Measurements from ENCODE around the gene FAM83C.

The FAM83C gene

DNA sequence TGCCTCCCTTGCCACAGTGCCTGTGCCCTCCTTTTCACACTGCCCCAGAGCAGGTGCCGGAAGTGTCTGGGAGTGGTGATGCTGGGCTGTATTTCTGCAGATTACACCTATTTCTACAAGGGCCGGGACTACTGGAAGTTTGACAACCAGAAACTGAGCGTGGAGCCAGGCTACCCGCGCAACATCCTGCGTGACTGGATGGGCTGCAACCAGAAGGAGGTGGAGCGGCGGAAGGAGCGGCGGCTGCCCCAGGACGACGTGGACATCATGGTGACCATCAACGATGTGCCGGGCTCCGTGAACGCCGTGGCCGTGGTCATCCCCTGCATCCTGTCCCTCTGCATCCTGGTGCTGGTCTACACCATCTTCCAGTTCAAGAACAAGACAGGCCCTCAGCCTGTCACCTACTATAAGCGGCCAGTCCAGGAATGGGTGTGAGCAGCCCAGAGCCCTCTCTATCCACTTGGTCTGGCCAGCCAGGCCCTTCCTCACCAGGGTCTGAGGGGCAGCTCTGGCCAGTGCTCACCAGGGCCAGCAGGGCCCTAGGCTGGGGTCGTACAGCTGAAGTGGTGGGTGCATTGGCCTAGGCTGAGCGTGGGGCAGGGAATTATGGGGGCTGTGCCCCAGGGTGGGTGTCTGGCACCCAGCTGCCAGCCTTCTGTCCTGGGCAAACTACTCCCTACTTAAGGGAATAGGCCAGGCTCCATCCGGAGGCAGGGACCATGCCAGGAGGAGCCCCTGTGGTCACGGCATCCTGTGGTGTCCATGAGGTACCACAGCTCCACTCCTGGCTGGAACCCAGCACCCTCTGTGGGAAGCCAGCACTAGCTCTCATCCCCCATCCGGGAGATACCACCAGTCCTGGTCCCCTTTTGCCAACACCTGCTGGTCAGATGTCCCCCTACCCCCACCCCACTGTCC lies 17.8 kb downstream of the FAM83C start:
- H3K4me3 ChIP-seq (ENCODE audit: low read depth, low read length) = no peak overlapping the region
- H3K4me1 ChIP-seq (ENCODE audit: control insufficient read depth, insufficient read depth, low read length, unreplicated experiment) = peaks cover 15% of the 10 kb centered on the region
- no peak overlapping the region for H3K27ac ChIP-seq (ENCODE audit: low read depth, low read length)
- H2AFZ ChIP-seq (ENCODE audit: low read length, unreplicated experiment) = no peak overlapping the region
- H3K79me2 ChIP-seq (ENCODE audit: control insufficient read depth, insufficient read depth, low read length, unreplicated experiment) = peaks cover 19% of the 10 kb centered on the region
- H3K27me3 ChIP-seq (ENCODE audit: insufficient read depth, low read length) = no peaks in the 10 kb centered on the region
- H3K36me3 ChIP-seq (ENCODE audit: insufficient read depth, low read length) = peaks cover 10% of the 10 kb centered on the region; the same call in 1 of the 2 replicates

DNA sequence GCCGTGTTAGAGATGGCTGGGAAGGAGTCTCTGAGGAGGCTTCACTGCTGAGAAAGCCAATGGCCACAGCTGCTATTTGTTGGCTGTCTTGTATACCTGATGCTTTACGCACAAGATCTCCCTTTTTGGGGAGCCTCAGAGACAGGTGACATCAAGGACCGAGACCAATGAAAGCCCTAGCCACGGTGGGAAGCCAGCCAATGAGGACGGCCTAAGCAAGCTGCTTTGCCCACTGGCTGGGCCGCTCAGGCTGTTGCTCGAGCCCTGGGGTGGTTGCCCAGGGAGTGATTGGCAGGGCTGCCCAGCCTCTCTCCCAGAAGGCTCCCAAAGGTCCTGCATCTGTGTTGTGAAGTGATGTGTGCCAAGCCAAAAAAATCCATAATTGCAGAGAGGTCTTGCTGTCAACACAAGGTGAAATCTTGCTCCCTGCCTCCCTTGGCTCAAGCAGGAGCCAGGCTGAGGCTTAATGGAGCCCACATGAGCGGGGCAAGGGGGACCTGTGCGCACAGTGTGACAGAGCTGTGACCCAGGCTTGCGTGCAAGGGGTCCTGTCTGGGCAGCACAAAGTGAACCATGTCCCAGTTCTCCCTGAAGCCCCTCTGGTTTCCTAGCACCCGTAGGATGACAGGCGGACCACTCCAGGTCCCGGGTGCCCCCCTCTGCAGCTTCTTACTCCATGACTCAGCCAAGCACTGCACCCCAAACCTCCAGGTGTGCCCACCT lies 18.6 kb downstream of the FAM83C start:
- Histone ChIP-seq H3K27me3 (ENCODE audit: insufficient read depth, low read length) (no peaks in the 10 kb centered on the region), H3K4me3 (ENCODE audit: low read depth, low read length) (no peak overlapping the region), H3K79me2 (ENCODE audit: control insufficient read depth, insufficient read depth, low read length, unreplicated experiment) (peaks cover 19% of the 10 kb centered on the region), H3K4me1 (ENCODE audit: control insufficient read depth, insufficient read depth, low read length, unreplicated experiment) (peaks cover 15% of the 10 kb centered on the region), H3K27ac (ENCODE audit: low read depth, low read length) (no peak overlapping the region), H3K36me3 (ENCODE audit: insufficient read depth, low read length) (peaks cover 2% of the 10 kb centered on the region; the same call in 1 of the 2 replicates), H2AFZ (ENCODE audit: low read length, unreplicated experiment) (no peak overlapping the region)

DNA sequence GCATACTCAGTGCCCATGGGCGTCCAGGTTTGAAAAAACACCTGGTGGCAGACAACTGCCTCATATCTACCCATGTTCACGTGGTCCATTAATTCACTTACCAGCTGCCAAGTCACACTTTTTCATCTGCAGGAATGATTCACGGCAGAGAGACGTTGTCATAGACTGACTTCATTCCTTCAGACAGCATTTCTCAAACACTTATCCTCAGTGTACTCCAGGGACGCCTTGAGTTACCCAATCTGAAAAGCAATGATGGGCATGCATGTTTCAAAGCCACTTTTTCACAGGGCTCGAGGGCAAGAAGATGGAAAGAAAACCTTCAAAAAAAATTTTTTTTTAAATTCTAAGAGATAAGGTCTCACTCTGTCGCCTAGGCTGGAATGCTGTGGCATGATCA lies 20.3 kb downstream of the FAM83C start:
- Histone ChIP-seq H3K36me3 (ENCODE audit: insufficient read depth, low read length) (no peaks in the 10 kb centered on the region; the same call in 1 of the 2 replicates), H3K27me3 (ENCODE audit: insufficient read depth, low read length) (no peaks in the 10 kb centered on the region), H3K4me1 (ENCODE audit: control insufficient read depth, insufficient read depth, low read length, unreplicated experiment) (peaks cover 15% of the 10 kb centered on the region), H3K4me3 (ENCODE audit: low read depth, low read length) (no peak overlapping the region), H3K79me2 (ENCODE audit: control insufficient read depth, insufficient read depth, low read length, unreplicated experiment) (peaks cover 13% of the 10 kb centered on the region), H3K27ac (ENCODE audit: low read depth, low read length) (peak overlapping the region; percentile 9; the same call in 1 of the 2 replicates), H2AFZ (ENCODE audit: low read length, unreplicated experiment) (no peak overlapping the region)

DNA sequence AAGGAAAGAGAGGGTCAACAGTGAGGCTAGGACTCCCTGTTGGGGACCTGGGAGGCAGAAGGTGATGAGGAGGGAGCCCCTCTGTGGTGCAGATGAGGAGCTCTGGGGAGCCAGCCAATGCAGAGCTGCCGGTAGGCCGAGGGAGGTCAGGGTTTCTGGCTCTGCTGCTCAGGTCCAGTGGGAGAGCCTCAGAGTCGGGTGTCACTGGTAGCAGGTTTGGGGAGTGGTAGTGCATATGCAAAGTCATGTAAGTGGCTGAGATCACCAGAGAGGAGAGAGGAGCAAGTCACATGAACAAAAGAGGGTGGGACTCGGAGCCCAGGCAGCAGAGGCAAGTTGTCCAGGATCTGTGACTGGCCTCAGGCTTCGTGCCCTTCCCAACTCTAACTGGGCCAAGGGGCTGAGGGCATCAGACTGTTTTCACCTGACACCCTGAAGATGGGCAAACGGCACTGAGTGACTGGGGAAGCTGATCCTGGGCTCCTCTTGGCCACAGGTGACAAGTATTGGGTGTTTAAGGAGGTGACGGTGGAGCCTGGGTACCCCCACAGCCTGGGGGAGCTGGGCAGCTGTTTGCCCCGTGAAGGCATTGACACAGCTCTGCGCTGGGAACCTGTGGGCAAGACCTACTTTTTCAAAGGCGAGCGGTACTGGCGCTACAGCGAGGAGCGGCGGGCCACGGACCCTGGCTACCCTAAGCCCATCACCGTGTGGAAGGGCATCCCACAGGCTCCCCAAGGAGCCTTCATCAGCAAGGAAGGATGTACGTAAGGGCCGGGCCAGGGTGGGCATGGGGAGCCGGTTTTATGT lies 20.9 kb downstream of the FAM83C start:
- Histone ChIP-seq H3K27ac (ENCODE audit: low read depth, low read length) (0 out of 2 replicates have a peak overlapping the region, but pooled peaks have one; percentile 9), H3K36me3 (ENCODE audit: insufficient read depth, low read length) (no peaks in the 10 kb centered on the region; the same call in 1 of the 2 replicates), H3K79me2 (ENCODE audit: control insufficient read depth, insufficient read depth, low read length, unreplicated experiment) (peaks cover 7% of the 10 kb centered on the region)

DNA sequence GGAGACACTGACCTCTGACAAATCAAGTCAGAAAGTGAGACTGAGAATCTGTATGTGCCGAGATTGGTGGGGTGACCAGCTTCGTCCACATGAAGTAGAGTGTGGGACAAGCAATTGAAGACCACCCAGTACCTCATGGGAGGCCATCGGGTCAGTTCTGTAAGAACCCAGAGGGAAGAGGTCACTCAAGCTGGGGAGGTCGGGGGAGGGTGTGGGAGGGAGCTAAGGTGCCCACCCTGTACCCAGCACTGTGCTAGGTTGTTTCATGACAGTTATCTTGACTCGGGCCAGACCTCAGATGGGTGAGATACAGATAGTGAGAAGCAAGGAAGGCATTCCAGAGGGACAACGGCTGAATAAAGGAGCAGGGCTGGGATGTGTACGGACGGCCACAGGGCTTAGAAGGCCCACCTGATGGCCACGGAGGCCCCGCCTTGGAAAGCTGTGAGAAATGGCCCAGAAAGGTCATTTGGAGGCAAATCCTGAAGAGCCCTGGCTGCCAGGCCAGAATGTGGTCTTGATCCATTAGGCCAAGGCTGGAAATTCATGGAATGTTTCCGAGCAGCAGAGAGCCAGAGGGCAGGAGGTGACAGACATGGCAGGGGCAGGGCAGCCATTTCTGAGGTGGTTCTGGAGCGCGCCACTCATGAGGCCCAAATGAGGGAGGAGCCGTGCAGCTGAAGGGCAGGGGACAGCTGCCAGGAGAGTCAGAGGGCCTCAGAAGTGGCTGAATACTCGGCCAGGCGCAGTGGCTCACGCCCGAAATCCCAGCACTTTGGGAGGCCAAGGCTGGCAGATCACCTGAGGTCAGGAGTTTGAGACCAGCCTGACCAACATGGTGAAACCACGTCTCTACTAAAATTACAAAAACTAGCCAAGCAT lies 22.0 kb downstream of the FAM83C start:
- no peak overlapping the region for H3K27ac ChIP-seq (ENCODE audit: low read depth, low read length)
- no peak overlapping the region for H3K4me3 ChIP-seq (ENCODE audit: low read depth, low read length)
- no peaks in the 10 kb centered on the region for H3K27me3 ChIP-seq (ENCODE audit: insufficient read depth, low read length)
- no peak overlapping the region for H2AFZ ChIP-seq (ENCODE audit: low read length, unreplicated experiment)
- no peaks in the 10 kb centered on the region; the same call in 1 of the 2 replicates for H3K36me3 ChIP-seq (ENCODE audit: insufficient read depth, low read length)
- H3K79me2 ChIP-seq (ENCODE audit: control insufficient read depth, insufficient read depth, low read length, unreplicated experiment) = no peaks in the 10 kb centered on the region
- peaks cover 9% of the 10 kb centered on the region for H3K4me1 ChIP-seq (ENCODE audit: control insufficient read depth, insufficient read depth, low read length, unreplicated experiment)

More for the DNA sequence above, 20.9 kb downstream of the FAM83C start:
- peaks cover 10% of the 10 kb centered on the region for H3K4me1 ChIP-seq (ENCODE audit: control insufficient read depth, insufficient read depth, low read length, unreplicated experiment)
- no peak overlapping the region for H3K4me3 ChIP-seq (ENCODE audit: low read depth, low read length)
- H3K27me3 ChIP-seq (ENCODE audit: insufficient read depth, low read length) = no peaks in the 10 kb centered on the region
- H2AFZ ChIP-seq (ENCODE audit: low read length, unreplicated experiment) = no peak overlapping the region

DNA sequence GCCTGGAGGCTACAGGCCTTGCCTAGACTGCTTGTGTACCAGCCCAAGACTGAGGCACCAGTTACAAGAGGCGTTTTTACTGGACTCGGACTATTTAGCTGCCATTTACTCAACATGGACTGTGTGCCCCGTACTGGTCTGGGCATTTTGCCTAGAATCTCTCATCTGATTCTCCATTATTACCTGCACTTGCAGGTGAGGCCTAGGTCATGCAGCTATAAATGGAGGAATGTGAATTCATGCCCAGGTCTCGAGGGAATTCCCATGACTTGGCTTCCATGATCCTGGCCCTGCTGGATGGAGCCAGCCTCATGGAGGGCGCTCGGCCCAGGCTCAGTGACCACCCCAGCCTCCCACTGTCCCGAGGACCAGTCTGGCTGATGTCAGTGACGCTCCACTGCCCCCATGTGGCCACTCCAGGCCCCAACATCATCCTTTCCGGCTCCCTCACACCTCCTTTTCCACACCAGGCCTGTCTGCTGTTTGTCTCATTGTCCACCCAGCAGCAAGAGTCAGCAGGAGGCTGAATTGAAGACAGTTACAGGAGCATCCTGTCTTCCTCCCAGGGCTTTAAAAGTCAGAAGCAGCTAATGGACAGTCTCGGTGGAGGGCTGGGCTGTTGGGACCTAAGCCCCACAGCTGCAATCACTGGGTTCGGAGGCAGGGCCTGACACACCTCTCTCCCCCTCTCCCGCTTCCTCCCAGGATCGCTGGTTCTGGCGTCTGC lies 23.0 kb downstream of the FAM83C start:
- peaks cover 9% of the 10 kb centered on the region for H3K4me1 ChIP-seq (ENCODE audit: control insufficient read depth, insufficient read depth, low read length, unreplicated experiment)
- no peaks in the 10 kb centered on the region for H3K27me3 ChIP-seq (ENCODE audit: insufficient read depth, low read length)
- no peaks in the 10 kb centered on the region for H3K79me2 ChIP-seq (ENCODE audit: control insufficient read depth, insufficient read depth, low read length, unreplicated experiment)
- no peak overlapping the region for H3K27ac ChIP-seq (ENCODE audit: low read depth, low read length)
- H3K36me3 ChIP-seq (ENCODE audit: insufficient read depth, low read length) = no peaks in the 10 kb centered on the region; the same call in 1 of the 2 replicates
- H2AFZ ChIP-seq (ENCODE audit: low read length, unreplicated experiment) = no peak overlapping the region
- H3K4me3 ChIP-seq (ENCODE audit: low read depth, low read length) = no peak overlapping the region

DNA sequence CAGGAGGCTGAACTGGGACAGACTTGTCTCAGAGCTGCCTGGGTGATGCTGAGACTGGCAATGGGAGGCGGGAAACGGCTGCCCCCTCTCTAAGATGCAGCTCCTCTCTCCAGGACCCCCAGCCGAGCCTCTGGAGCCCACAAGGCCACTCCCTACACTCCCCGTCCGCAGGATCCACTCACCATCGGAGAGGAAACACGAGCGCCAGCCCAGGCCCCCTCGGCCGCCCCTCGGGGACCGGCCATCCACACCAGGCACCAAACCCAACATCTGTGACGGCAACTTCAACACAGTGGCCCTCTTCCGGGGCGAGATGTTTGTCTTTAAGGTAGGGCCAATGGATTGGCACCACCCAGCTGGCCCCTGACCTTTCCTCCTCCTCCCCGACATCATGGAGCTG lies 25.1 kb downstream of the FAM83C start:
- no peak overlapping the region for H3K4me3 ChIP-seq (ENCODE audit: low read depth, low read length)
- H3K27me3 ChIP-seq (ENCODE audit: insufficient read depth, low read length) = no peaks in the 10 kb centered on the region
- H2AFZ ChIP-seq (ENCODE audit: low read length, unreplicated experiment) = no peak overlapping the region
- H3K4me1 ChIP-seq (ENCODE audit: control insufficient read depth, insufficient read depth, low read length, unreplicated experiment) = peaks cover 6% of the 10 kb centered on the region
- no peaks in the 10 kb centered on the region for H3K79me2 ChIP-seq (ENCODE audit: control insufficient read depth, insufficient read depth, low read length, unreplicated experiment)
- H3K27ac ChIP-seq (ENCODE audit: low read depth, low read length) = no peak overlapping the region
- H3K36me3 ChIP-seq (ENCODE audit: insufficient read depth, low read length) = no peaks in the 10 kb centered on the region; the same call in 1 of the 2 replicates

DNA sequence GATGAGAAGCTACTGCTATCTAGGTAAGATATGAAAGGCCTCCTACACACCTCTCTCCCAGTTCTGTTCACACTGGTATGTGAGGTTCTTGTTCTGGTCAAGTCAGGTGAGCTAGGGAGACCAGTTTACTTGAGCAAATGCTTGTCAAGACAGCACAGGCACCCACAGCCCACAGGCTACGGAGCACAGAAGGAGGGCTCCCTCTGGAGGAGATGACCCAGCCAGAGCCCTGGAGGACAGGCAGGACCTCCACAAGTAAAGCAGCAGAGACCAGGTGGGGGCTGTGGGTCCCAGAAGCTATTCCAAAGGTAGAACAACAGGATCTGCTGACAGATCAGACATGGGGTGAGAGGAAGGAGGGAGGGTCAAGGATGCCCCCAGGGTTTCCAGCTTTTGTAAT lies 27.5 kb downstream of the FAM83C start:
- H3K79me2 ChIP-seq (ENCODE audit: control insufficient read depth, insufficient read depth, low read length, unreplicated experiment) = no peaks in the 10 kb centered on the region
- no peaks in the 10 kb centered on the region for H3K27me3 ChIP-seq (ENCODE audit: insufficient read depth, low read length)
- H2AFZ ChIP-seq (ENCODE audit: low read length, unreplicated experiment) = no peak overlapping the region
- no peak overlapping the region for H3K4me3 ChIP-seq (ENCODE audit: low read depth, low read length)
- no peak overlapping the region for H3K27ac ChIP-seq (ENCODE audit: low read depth, low read length)
- H3K4me1 ChIP-seq (ENCODE audit: control insufficient read depth, insufficient read depth, low read length, unreplicated experiment) = no peaks in the 10 kb centered on the region
- no peaks in the 10 kb centered on the region; the same call in 1 of the 2 replicates for H3K36me3 ChIP-seq (ENCODE audit: insufficient read depth, low read length)
